ENCODE results near the gene ATOH7. TPM values are rescaled to one million over a fixed set of nuclear protein-coding genes. Genes with fewer than 3 reads are reported as not detected.

The ATOH7 gene
- polyA plus RNA-seq, 1 of the 3 experiments (the other 2 are of a cell fraction) = 0.12 TPM

- Histone ChIP-seq H3K9me3 (no peaks in the 10 kb centered on the region), H2AFZ (ENCODE audit: low read depth) (no peak overlapping the region), H3K27ac (ENCODE audit: low read depth in 2 of 2, low read length in 1 of 2) (no peak overlapping the region), H3K36me3 (replicated peaks in 1 of 2; ENCODE audit: control insufficient read depth in 1 of 2, insufficient read depth in 2 of 2, low read length in 1 of 2) (no peaks in the 10 kb centered on the region), H3K79me2 (ENCODE audit: insufficient read depth) (no peaks in the 10 kb centered on the region), H3K9me2 (no peaks in the 10 kb centered on the region), H3K4me3 (ENCODE audit: low read depth in 2 of 2, low read length in 1 of 2) (no peak overlapping the region), H3K9ac (no peak overlapping the region), H3K27me3 (ENCODE audit: insufficient read depth) (no peaks in the 10 kb centered on the region; the same call in 1 of the 2 replicates), H3F3A (replicated peaks; ENCODE audit: insufficient read depth) (no peaks in the 10 kb centered on the region), H3K4me2 (no peak overlapping the region), H3K4me1 (ENCODE audit: control insufficient read depth in 1 of 2, insufficient read depth in 2 of 2, low read depth in 1 of 2, low read length in 1 of 2) (no peaks in the 10 kb centered on the region), H4K20me1 (ENCODE audit: insufficient read depth) (no peaks in the 10 kb centered on the region)
- DNase-seq = no peak
- CTCF ChIA-PET = interaction anchor here (1.9 kb wide), 1 partner anchor 8 kb away, joined by 5 read pairs; no protein-coding TSS in a partner anchor
- POLR2A ChIA-PET = no interaction called here
- TF ChIP-seq ZBTB33 (IDR thresholded peaks at IDR 0.05; ENCODE audit: borderline replicate concordance, low read depth) (no peak), NRF1 (IDR thresholded peaks at IDR 0.05; ENCODE audit: low read depth, low read length) (no peak), USF1 (IDR thresholded peaks at IDR 0.05; ENCODE audit: borderline replicate concordance, low read depth) (no peak), POLR2AphosphoS5 (IDR thresholded peaks at IDR 0.05; ENCODE audit: low read depth, low read length) (no peak), GABPA (IDR thresholded peaks at IDR 0.05; ENCODE audit: low read depth) (no peak), TCF12 (IDR thresholded peaks at IDR 0.05) (no peak), FOSL2 (IDR thresholded peaks at IDR 0.05; ENCODE audit: borderline replicate concordance, low read depth) (no peak), YY1 (IDR thresholded peaks at IDR 0.05; ENCODE audit: low read depth) (no peak), PBX3 (IDR thresholded peaks at IDR 0.05) (no peak), JUND (IDR thresholded peaks at IDR 0.05) (no peak), CTCF (IDR thresholded peaks at IDR 0.05) (no peak), IRF3 (IDR thresholded peaks at IDR 0.05; ENCODE audit: low read depth, low read length) (no peak), USF2 (IDR thresholded peaks at IDR 0.05; ENCODE audit: borderline replicate concordance, low read depth, low read length) (no peak), EP300 (IDR thresholded peaks at IDR 0.05; ENCODE audit: borderline replicate concordance in 1 of 2, low read depth in 1 of 2, low read length in 1 of 2) (no peak), CHD2 (IDR thresholded peaks at IDR 0.05; ENCODE audit: low read length, partially characterized antibody) (no peak), RAD21 (IDR thresholded peaks at IDR 0.05; ENCODE audit: low read length) (no peak), NFIC (IDR thresholded peaks at IDR 0.05; ENCODE audit: borderline replicate concordance) (no peak), SIN3A (IDR thresholded peaks at IDR 0.05; ENCODE audit: borderline replicate concordance, low read depth, low read length) (no peak), RXRA (IDR thresholded peaks at IDR 0.05; ENCODE audit: borderline replicate concordance, low read depth) (no peak)
- WGBS (ENCODE audit: low lambda C conversion rate) = 64% methylated on average over 2 of the region's 2 CpGs
Measured at GRCh38 chr10:68185085-68185484, 46.8 kb downstream of the ATOH7 start.

All from SK-N-SH (cell line).